Heart left ventricle (tissue), 13 donors: ENCODE data around the gene NUP210.

Experiments used
- POLR2A ChIP-seq, 2 donors: fragments of 450-650 bp; IDR thresholded peaks; one replicate each; pipeline ENCODE4 v1.6.1; 2017; ENCODE audit warnings: antibody characterized with exemption in 2 of 2, mild to moderate bottlenecking in 2 of 2, moderate library complexity in 2 of 2
- TF ChIP-seq, protein P1 (sequence below), 12 donors: fragments of 200-600 bp; sonication (generic) in 4 of 12; IDR thresholded peaks; one replicate each; pipeline versions ENCODE4 v1.5.0 to v1.8.0; 2018 to 2022; ENCODE audit warnings: antibody characterized with exemption in 12 of 12, mild to moderate bottlenecking in 5 of 12
- donor health status: ischemic (EF 13 %, LVEDD 7.1; RV severe dilation, severe dysfunction).
- donor health status: DM: no; HTN: yes; CAD: no.
- donor health status: DM: no; HTN: no; CAD: no.
- donor health status: ischemic (EF 25% LVEDD 6.9; RV normal size, moderate dysfunction).
- donor health status: ischemic (EF 25% LVEDD 5.7; RV mildly dilated, moderate dysfunction).
- donor health status: ischemic (EF 35%, LVEDD 5.7; RV mildly dilated, moderate dysfunction).
- donor health status: nonischemic (EF 11% LVEDD 7.7; RV severe dilation, severe dysfunction).
- donor health status: DM: yes; HTN: yes; CAD: no.
- donor health status: PGD.
- donor health status: ischemic (EF 29% LVEDD 5.4; RV normal size, mild dysfunction).
- donor health status: nonischemic (EF 23%, LVEDD 6.1; RV moderate dilation, normal function).

DNA sequence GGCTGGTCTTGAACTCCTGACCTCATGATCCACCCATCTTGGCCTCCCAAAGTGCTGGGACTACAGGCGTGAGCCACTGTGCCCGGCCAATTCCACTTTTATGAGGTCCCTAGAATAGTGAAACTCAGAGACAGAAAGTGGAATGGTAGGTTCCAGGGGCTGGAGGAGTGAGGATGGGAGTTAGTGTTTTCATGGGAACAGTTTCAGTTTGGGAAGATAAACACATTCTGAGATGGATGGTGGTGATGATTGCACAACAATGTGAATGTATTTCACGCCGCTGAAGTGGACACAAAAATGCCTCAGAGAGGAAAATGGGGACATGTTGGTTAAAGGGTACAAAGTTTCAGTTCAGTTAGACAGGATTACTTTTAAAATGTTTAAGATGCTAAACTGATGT lies 37.5 kb upstream of the NUP210 start:
- TF ChIP-seq, protein P1, sequence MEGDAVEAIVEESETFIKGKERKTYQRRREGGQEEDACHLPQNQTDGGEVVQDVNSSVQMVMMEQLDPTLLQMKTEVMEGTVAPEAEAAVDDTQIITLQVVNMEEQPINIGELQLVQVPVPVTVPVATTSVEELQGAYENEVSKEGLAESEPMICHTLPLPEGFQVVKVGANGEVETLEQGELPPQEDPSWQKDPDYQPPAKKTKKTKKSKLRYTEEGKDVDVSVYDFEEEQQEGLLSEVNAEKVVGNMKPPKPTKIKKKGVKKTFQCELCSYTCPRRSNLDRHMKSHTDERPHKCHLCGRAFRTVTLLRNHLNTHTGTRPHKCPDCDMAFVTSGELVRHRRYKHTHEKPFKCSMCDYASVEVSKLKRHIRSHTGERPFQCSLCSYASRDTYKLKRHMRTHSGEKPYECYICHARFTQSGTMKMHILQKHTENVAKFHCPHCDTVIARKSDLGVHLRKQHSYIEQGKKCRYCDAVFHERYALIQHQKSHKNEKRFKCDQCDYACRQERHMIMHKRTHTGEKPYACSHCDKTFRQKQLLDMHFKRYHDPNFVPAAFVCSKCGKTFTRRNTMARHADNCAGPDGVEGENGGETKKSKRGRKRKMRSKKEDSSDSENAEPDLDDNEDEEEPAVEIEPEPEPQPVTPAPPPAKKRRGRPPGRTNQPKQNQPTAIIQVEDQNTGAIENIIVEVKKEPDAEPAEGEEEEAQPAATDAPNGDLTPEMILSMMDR (IDR thresholded peaks at IDR 0.05), result no peak
- TF ChIP-seq POLR2A (IDR thresholded peaks at IDR 0.05), result no peak
